ENCODE measurements around the gene TMEM151A. TPM values are rescaled to one million over a fixed set of nuclear protein-coding genes. Genes with fewer than 3 reads are reported as not detected.
A peak's percentile ranks its signal among the peaks of the same experiment; 100 is the strongest.

TMEM151A gene
- total RNA-seq (10 to 100 TPM in 1 of 7 donors, under 1 TPM in 3, not detected in 3; 0.20 to 10.8 (median 0.60) TPM), polyA plus RNA-seq (under 1 TPM in 1 of 2 donors, not detected in 1; 0.15 TPM)
- long read RNA-seq, donor 1, result 0 reads
- long read RNA-seq, donor 2, partial matches to known transcripts, result 0 of 1 reads
- long read RNA-seq, donor 2, other reads (novel, unspliced or antisense), result 0 of 1 reads
- long read RNA-seq, donor 3, result 0 reads

GRCh38 chr11:66291706-66292542 lies at the start of gene TMEM151A:
TSS of gene TMEM151A (plus strand) at chr11:66291894. CDS start at chr11:66292014, 120 bp downstream.
- Histone ChIP-seq H3K27me3 (no peaks in the 10 kb centered on the region), H3K9me3 (no peaks in the 10 kb centered on the region), H3K36me3 (no peaks in the 10 kb centered on the region), H3K27ac (no peak within 1 kb of the TSS), H3K4me1 (ENCODE audit: insufficient read depth) (peaks cover 13% of the 10 kb centered on the region), H3K4me3 (peak within 1 kb of the TSS; percentile 16)
- DNase-seq, result peak in 1 of 5 donors; percentile 35
- TF ChIP-seq POLR2A (IDR thresholded peaks at IDR 0.05), result no peak
- no peak for TF ChIP-seq EP300 (IDR thresholded peaks at IDR 0.05)
- no peak for TF ChIP-seq CTCF (IDR thresholded peaks at IDR 0.05)
- 1 to 2% (median 1%) methylated on average over 73 to 94 of the region's 95 CpGs for WGBS, 3 donors
- intact Hi-C loops (cut with DNase I), result no loop called here

- Histone ChIP-seq H3K27me3 (no peaks in the 10 kb centered on the region), H3K4me1 (ENCODE audit: insufficient read depth) (no peaks in the 10 kb centered on the region), H3K36me3 (no peaks in the 10 kb centered on the region), H3K9me3 (no peaks in the 10 kb centered on the region), H3K27ac (no peak overlapping the region), H3K4me3 (no peak overlapping the region)
- TF ChIP-seq EP300 (IDR thresholded peaks at IDR 0.05) (no peak), CTCF (IDR thresholded peaks at IDR 0.05) (no peak), POLR2A (IDR thresholded peaks at IDR 0.05) (no peak)
- peak in 3 of 5 donors; percentile 41 to 64 (median 53) for DNase-seq
- WGBS, 3 donors, result 32 to 37% (median 34%) methylated on average over 10 to 14 of the region's 14 CpGs
- intact Hi-C loops (cut with DNase I), result no loop called here
Measured at GRCh38 chr11:66242095-66242765, 49.5 kb upstream of the TMEM151A start.

GRCh38 chr11:66243782-66244535 lies 47.7 kb upstream of the TMEM151A start:
- DNase-seq, result no peak
- H3K9me3 ChIP-seq, result no peaks in the 10 kb centered on the region
- no peaks in the 10 kb centered on the region for H3K36me3 ChIP-seq
- H3K27me3 ChIP-seq, result no peaks in the 10 kb centered on the region
- WGBS, 3 donors, result 63 to 68% (median 64%) methylated on average over 13 of the region's 13 CpGs
- no peaks in the 10 kb centered on the region for H3K4me1 ChIP-seq (ENCODE audit: insufficient read depth)
- no peak overlapping the region for H3K4me3 ChIP-seq
- TF ChIP-seq EP300 (IDR thresholded peaks at IDR 0.05), result no peak
- no peak for TF ChIP-seq CTCF (IDR thresholded peaks at IDR 0.05)
- intact Hi-C loops (cut with DNase I), result no loop called here
- no peak overlapping the region for H3K27ac ChIP-seq

GRCh38 chr11:66247295-66247694 lies 44.4 kb upstream of the TMEM151A start:
- Histone ChIP-seq H3K4me3 (no peak overlapping the region), H3K9me3 (no peaks in the 10 kb centered on the region), H3K27ac (no peak overlapping the region), H3K27me3 (no peaks in the 10 kb centered on the region), H3K4me1 (ENCODE audit: insufficient read depth) (no peaks in the 10 kb centered on the region), H3K36me3 (no peaks in the 10 kb centered on the region)
- TF ChIP-seq POLR2A (IDR thresholded peaks at IDR 0.05) (no peak), CTCF (IDR thresholded peaks at IDR 0.05) (no peak), EP300 (IDR thresholded peaks at IDR 0.05) (no peak)
- intact Hi-C loops (cut with DNase I), result no loop called here
- DNase-seq, result no peak
- 87 to 89% (median 87%) methylated on average over 4 of the region's 4 CpGs for WGBS, 3 donors

All from ovary (tissue), 10 donors.